H9 (cell line): ENCODE measurements around the gene HLA-A. TPM values are rescaled to one million over a fixed set of nuclear protein-coding genes. Genes with fewer than 3 reads are reported as not detected.

Experiments
- DNase-seq: peaks from one replicate; pipeline ENCODE4 v3.0.0-alpha.2; 2017
- H2AFZ ChIP-seq: one replicate; pipeline ENCODE4 v1.6.1; 2013; ENCODE audit warnings: mild to moderate bottlenecking, low read length, control low read depth, moderate library complexity
- H2AK5ac ChIP-seq: 2 replicates; pipeline ENCODE4 v1.6.1; 2013; ENCODE audit warnings: low read length, control low read depth, mixed read lengths; ENCODE audit not compliant: insufficient read length
- H2BK120ac ChIP-seq: one replicate; pipeline ENCODE4 v1.6.1; 2013; ENCODE audit warnings: low read depth, mild to moderate bottlenecking, low read length, control low read depth, inconsistent platforms; ENCODE audit not compliant: poor library complexity, severe bottlenecking
- H2BK12ac ChIP-seq: 2 replicates; pipeline ENCODE4 v1.6.1; 2013; ENCODE audit warnings: low read length, control low read depth, mixed read lengths, low read depth; ENCODE audit not compliant: insufficient read length
- H2BK15ac ChIP-seq: 2 replicates; pipeline ENCODE4 v1.6.1; 2013; ENCODE audit warnings: low read depth, low read length, control low read depth
- H2BK20ac ChIP-seq: one replicate; pipeline ENCODE4 v1.6.1; 2013; ENCODE audit warnings: low read depth, mild to moderate bottlenecking, low read length, control low read depth, inconsistent platforms; ENCODE audit not compliant: poor library complexity, severe bottlenecking
- H2BK5ac ChIP-seq: 2 replicates; pipeline ENCODE4 v1.6.1; 2013; ENCODE audit warnings: low read length, control low read depth, mixed read lengths; ENCODE audit not compliant: insufficient read length
- H3K14ac ChIP-seq: 2 replicates; pipeline ENCODE4 v1.6.1; 2013; ENCODE audit warnings: low read length, control low read depth; ENCODE audit not compliant: insufficient read depth
- H3K18ac ChIP-seq: 2 replicates; pipeline ENCODE4 v1.6.1; 2013; ENCODE audit warnings: low read depth, mild to moderate bottlenecking, mixed read lengths, low read length, control low read depth; ENCODE audit not compliant: insufficient read length
- H3K23ac ChIP-seq: 2 replicates; pipeline ENCODE4 v1.6.1; 2013; ENCODE audit warnings: low read length, control low read depth, mixed read lengths, low read depth; ENCODE audit not compliant: insufficient read length
- H3K23me2 ChIP-seq: 2 replicates; pipeline ENCODE4 v1.6.1; 2013; ENCODE audit warnings: low read depth, mild to moderate bottlenecking, mixed read lengths, low read length, control low read depth; ENCODE audit not compliant: insufficient read length, poor library complexity, severe bottlenecking
- H3K27ac ChIP-seq: 2 replicates; pipeline ENCODE4 v1.5.1; 2013; ENCODE audit warnings: low read length, control low read depth, mixed read lengths, low read depth; ENCODE audit not compliant: insufficient read length
- H3K27me3 ChIP-seq: 2 replicates; pipeline ENCODE4 v1.6.1; 2013; ENCODE audit warnings: low read length, control low read depth, inconsistent platforms; ENCODE audit not compliant: insufficient read depth
- H3K4ac ChIP-seq: 2 replicates; pipeline ENCODE4 v1.6.1; 2013; ENCODE audit warnings: low read depth, mild to moderate bottlenecking, control low read depth, inconsistent platforms, low read length, moderate library complexity
- H3K4me1 ChIP-seq: 2 replicates; pipeline ENCODE4 v1.6.1; 2013; ENCODE audit warnings: low read length, control low read depth, inconsistent platforms; ENCODE audit not compliant: insufficient read depth
- H3K4me2 ChIP-seq: 2 replicates; pipeline ENCODE4 v1.6.1; 2013; ENCODE audit warnings: low read length, control low read depth, mixed read lengths; ENCODE audit not compliant: insufficient read length, insufficient read depth
- H3K56ac ChIP-seq: 2 replicates; pipeline ENCODE4 v1.6.1; 2013; ENCODE audit warnings: low read depth, mild to moderate bottlenecking, mixed read lengths, low read length, control low read depth; ENCODE audit not compliant: insufficient read length
- H3K79me1 ChIP-seq: 2 replicates; pipeline ENCODE4 v1.6.1; 2013; ENCODE audit warnings: low read depth, mild to moderate bottlenecking, moderate library complexity, low read length, control low read depth, inconsistent platforms; ENCODE audit not compliant: insufficient read depth, poor library complexity, severe bottlenecking
- H3K79me2 ChIP-seq: 2 replicates; pipeline ENCODE4 v1.6.1; 2013; ENCODE audit warnings: low read length, control low read depth, inconsistent platforms; ENCODE audit not compliant: insufficient read depth
- H3K9ac ChIP-seq: 2 replicates; pipeline ENCODE4 v1.6.1; 2013; ENCODE audit warnings: low read length, control low read depth, mixed read lengths; ENCODE audit not compliant: insufficient read length; ENCODE audit errors: extremely low read depth
- H3K9me3 ChIP-seq: one replicate; pipeline ENCODE4 v1.6.1; 2013; ENCODE audit warnings: low read depth, low read length, inconsistent platforms; ENCODE audit not compliant: control insufficient read depth
- H3T11ph ChIP-seq: one replicate; pipeline ENCODE4 v1.6.1; 2013; ENCODE audit warnings: mild to moderate bottlenecking, low read length, control low read depth, inconsistent platforms
- H4K20me1 ChIP-seq: one replicate; pipeline ENCODE4 v1.6.1; 2013; ENCODE audit not compliant: control insufficient read depth, insufficient read length, insufficient read depth
- H4K5ac ChIP-seq: 2 replicates; pipeline ENCODE4 v1.6.1; 2013; ENCODE audit warnings: low read depth, mild to moderate bottlenecking, mixed read lengths, low read length, control low read depth; ENCODE audit not compliant: insufficient read length
- H4K8ac ChIP-seq: replicated peaks from 2 replicates; pipeline ENCODE4 v1.6.1; 2013; ENCODE audit warnings: low read length, control low read depth, mixed read lengths, low read depth; ENCODE audit not compliant: insufficient read length
- H4K91ac ChIP-seq: 2 replicates; pipeline ENCODE4 v1.6.1; 2013; ENCODE audit warnings: low read depth, mild to moderate bottlenecking, moderate library complexity, mixed read lengths, low read length, control low read depth; ENCODE audit not compliant: insufficient read length
- H3K27ac Mint-ChIP-seq, 3 experiments: 2 replicates in 2 of 3; 3 replicates in 1 of 3; pipeline ENCODE4 v1.8.0; 2020 to 2021; ENCODE audit warnings: mixed read lengths in 3 of 3, mild to moderate bottlenecking in 1 of 3, moderate library complexity in 1 of 3
- H3K27me3 Mint-ChIP-seq: 2 replicates; pipeline ENCODE4 v1.8.0; 2021; ENCODE audit warnings: low read depth, mild to moderate bottlenecking, moderate library complexity, mixed read lengths
- H3K36me3 Mint-ChIP-seq, 3 experiments: 2 replicates in 2 of 3; 3 replicates in 1 of 3; pipeline ENCODE4 v1.8.0; 2020 to 2021; ENCODE audit warnings: low read depth in 3 of 3, mixed read lengths in 3 of 3; ENCODE audit not compliant: insufficient read depth in 1 of 3
- H3K4me1 Mint-ChIP-seq, 2 experiments: 2 replicates each; pipeline ENCODE4 v1.8.0; 2020; ENCODE audit warnings: mixed read lengths in 2 of 2
- H3K4me3 Mint-ChIP-seq, 2 experiments: 2 replicates in 1 of 2; 3 replicates in 1 of 2; pipeline ENCODE4 v1.8.0; 2020 to 2021; ENCODE audit warnings: mild to moderate bottlenecking in 2 of 2, mixed read lengths in 2 of 2, moderate library complexity in 1 of 2
- H3K9me3 Mint-ChIP-seq, 2 experiments: 2 replicates in 1 of 2; 3 replicates in 1 of 2; pipeline ENCODE4 v1.8.0; 2020; ENCODE audit warnings: mild to moderate bottlenecking in 2 of 2, mixed read lengths in 2 of 2, moderate library complexity in 1 of 2
- WGBS: extraction: QIAGEN DNeasy Blood & Tissue Kit; methylation state at CpG from one replicate; pipeline ENCODE4 v1.1.7; 2013; ENCODE audit warnings: missing lambda C conversion rate, low lambda C conversion rate, mixed read lengths; ENCODE audit not compliant: insufficient read length; ENCODE audit errors: extremely low coverage; 5-methylcytosine and 5-hydroxymethylcytosine counted together
- total RNA-seq: library from RNA; stranded (reverse); gene quantifications from 2 replicates; pipeline ENCODE4 v1.2.1, GENCODE V29; 2021
- TF ChIP-seq, protein P1 (sequence below): fragments of 200-600 bp; sonication (generic); conservative IDR thresholded peaks from 3 replicates; pipeline ENCODE4 v1.8.0; 2021; ENCODE audit warnings: antibody characterized with exemption, mild to moderate bottlenecking

HLA-A gene
- total RNA-seq, 1 experiment from 2014 or later: 248 TPM

DNA sequence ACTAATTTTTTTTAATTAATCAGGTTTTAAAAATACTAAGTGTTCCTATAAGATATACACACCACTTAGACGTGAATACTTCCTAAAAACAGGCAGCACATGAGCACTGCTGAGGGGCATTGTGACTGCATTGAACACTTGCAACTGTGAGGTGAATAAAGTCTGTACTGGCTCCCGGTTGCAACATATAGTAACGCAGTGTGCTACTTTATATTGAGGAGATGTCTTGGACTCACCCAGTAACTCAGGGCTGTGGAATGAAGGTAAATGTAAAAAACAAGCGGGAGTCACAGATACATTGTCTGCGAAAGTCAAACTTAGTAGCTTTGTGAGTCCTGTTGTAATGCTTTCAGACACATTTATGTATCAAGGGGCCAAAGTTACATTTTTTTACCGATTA, 17.0 kb upstream of the HLA-A start:
- H3K27ac Mint-ChIP-seq: no peak overlapping the region; a peak in 1 of 7 replicates
- H2BK15ac ChIP-seq: no peak overlapping the region
- H4K5ac ChIP-seq: no peak overlapping the region
- H2AK5ac ChIP-seq: no peak overlapping the region
- DNase-seq: no peak
- H3K27me3 ChIP-seq: no peaks in the 10 kb centered on the region
- H3K4me1 ChIP-seq: no peaks in the 10 kb centered on the region
- no peak overlapping the region for H2BK5ac ChIP-seq
- H2BK12ac ChIP-seq: no peak overlapping the region
- no peak overlapping the region for H3K9ac ChIP-seq
- H3K27me3 Mint-ChIP-seq: peaks cover 6% of the 10 kb centered on the region
- H3K4ac ChIP-seq: no peak overlapping the region
- WGBS: no CpG with 5 or more reads among the region's 6 CpGs
- no peak overlapping the region for H2BK20ac ChIP-seq
- H4K91ac ChIP-seq: no peak overlapping the region
- no peak overlapping the region for H2AFZ ChIP-seq
- H3K4me3 Mint-ChIP-seq: no peak overlapping the region
- H3K27ac ChIP-seq: no peak overlapping the region
- H4K20me1 ChIP-seq: no peaks in the 10 kb centered on the region
- no peaks in the 10 kb centered on the region for H3K9me3 ChIP-seq
- no peaks in the 10 kb centered on the region for H3K79me2 ChIP-seq
- H3K14ac ChIP-seq: no peak overlapping the region
- H4K8ac ChIP-seq: no peak overlapping the region
- no peak overlapping the region for H3K23ac ChIP-seq
- H3K9me3 Mint-ChIP-seq: peaks cover 5 to 12% of the 10 kb centered on the region in 2 experiments; a peak in 4 of 5 replicates
- no peak overlapping the region for H3T11ph ChIP-seq
- H3K79me1 ChIP-seq: no peaks in the 10 kb centered on the region
- H3K56ac ChIP-seq: no peak overlapping the region
- H3K36me3 Mint-ChIP-seq: peaks cover 0 to 10% (median 0%) of the 10 kb centered on the region in 3 experiments; a peak in 3 of 7 replicates
- H3K23me2 ChIP-seq: no peaks in the 10 kb centered on the region
- TF ChIP-seq, protein P1, sequence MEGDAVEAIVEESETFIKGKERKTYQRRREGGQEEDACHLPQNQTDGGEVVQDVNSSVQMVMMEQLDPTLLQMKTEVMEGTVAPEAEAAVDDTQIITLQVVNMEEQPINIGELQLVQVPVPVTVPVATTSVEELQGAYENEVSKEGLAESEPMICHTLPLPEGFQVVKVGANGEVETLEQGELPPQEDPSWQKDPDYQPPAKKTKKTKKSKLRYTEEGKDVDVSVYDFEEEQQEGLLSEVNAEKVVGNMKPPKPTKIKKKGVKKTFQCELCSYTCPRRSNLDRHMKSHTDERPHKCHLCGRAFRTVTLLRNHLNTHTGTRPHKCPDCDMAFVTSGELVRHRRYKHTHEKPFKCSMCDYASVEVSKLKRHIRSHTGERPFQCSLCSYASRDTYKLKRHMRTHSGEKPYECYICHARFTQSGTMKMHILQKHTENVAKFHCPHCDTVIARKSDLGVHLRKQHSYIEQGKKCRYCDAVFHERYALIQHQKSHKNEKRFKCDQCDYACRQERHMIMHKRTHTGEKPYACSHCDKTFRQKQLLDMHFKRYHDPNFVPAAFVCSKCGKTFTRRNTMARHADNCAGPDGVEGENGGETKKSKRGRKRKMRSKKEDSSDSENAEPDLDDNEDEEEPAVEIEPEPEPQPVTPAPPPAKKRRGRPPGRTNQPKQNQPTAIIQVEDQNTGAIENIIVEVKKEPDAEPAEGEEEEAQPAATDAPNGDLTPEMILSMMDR: no peak
- peaks cover 0 to 4% of the 10 kb centered on the region in 2 experiments; a peak in 2 of 4 replicates for H3K4me1 Mint-ChIP-seq
- no peak overlapping the region for H3K18ac ChIP-seq
- no peak overlapping the region for H3K4me2 ChIP-seq
- no peak overlapping the region for H2BK120ac ChIP-seq
